Activated CD4-positive, alpha-beta T cell treated with anti-CD3 and anti-CD28 coated beads for 24 hours (primary cell): ENCODE results near the gene ZNF831.

ENCODE experiments used
- DNase-seq, 2 donors: peaks; one replicate each; pipeline ENCODE4 v3.0.0-alpha.2; 2020; ENCODE audit warnings: low read depth in 2 of 2

The ZNF831 gene

GRCh38 chr20:59305908-59306655 lies 142.5 kb downstream of the ZNF831 start:
- no peak for DNase-seq

DNA sequence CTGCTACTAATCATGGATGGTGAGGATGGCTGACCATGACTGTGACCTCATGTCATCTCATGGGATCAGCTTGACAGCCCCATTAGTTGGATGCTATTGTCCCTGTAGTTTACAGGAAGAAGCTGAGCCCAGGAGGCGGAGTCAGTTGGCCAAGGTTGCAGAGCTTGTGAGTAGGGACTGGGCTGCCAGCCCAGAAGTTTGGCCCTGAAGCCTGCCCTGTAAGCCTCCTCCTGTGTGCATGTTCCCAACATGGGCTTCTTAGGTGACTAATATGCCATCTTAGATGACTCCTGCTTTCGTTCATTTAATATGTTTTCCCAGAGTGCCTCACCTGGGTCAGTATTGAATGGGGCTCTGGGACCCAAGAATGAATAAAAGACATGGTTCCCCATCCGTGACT lies 143.6 kb downstream of the ZNF831 start:
- no peak for DNase-seq
